ENCODE measurements around the gene OR2B3.

The OR2B3 gene

GRCh38 chr6:29071831-29072723 lies 15.0 kb downstream of the OR2B3 start:
- DNase-seq (ENCODE audit: low read depth in 2 of 2), result peak; percentile 10 to 35
- TF ChIP-seq CTCF (IDR thresholded peaks at IDR 0.05; ENCODE audit: low read depth, low read length), result peak; percentile 61

GRCh38 chr6:29051680-29052079 lies 35.4 kb downstream of the OR2B3 start:
- DNase-seq (ENCODE audit: low read depth in 2 of 2), result no peak
- TF ChIP-seq CTCF (IDR thresholded peaks at IDR 0.05; ENCODE audit: low read depth, low read length), result no peak
- H3K4me3 ChIP-seq (replicated peaks in 1 of 2; ENCODE audit: low read depth in 2 of 2, low read length in 2 of 2), result no peak overlapping the region

More at GRCh38 chr6:29071831-29072723, 15.0 kb downstream of the OR2B3 start:
- H3K4me3 ChIP-seq (replicated peaks in 1 of 2; ENCODE audit: low read depth in 2 of 2, low read length in 2 of 2), result no peak overlapping the region

GRCh38 chr6:29045075-29045474 lies 42.0 kb downstream of the OR2B3 start, which contains the start of gene OR2W1:
TSS of gene OR2W1 (minus strand) at chr6:29045175. CDS start at chr6:29045175, 0 bp downstream.
- TF ChIP-seq CTCF (IDR thresholded peaks at IDR 0.05; ENCODE audit: low read depth, low read length), result no peak
- no peak for DNase-seq (ENCODE audit: low read depth in 2 of 2)
- no peak within 1 kb of the TSS for H3K4me3 ChIP-seq (replicated peaks in 1 of 2; ENCODE audit: low read depth in 2 of 2, low read length in 2 of 2)
